ENCODE measurements around the gene RASGRF2. TPM values are rescaled to one million over a fixed set of nuclear protein-coding genes. Genes with fewer than 3 reads are reported as not detected.
A peak's percentile ranks its signal among the peaks of the same experiment; 100 is the strongest.
"Not testable (repeated sequence)": the region's sequence is repeated elsewhere in the genome, so short reads cannot be mapped to it uniquely, and the experiment has no call there.

RASGRF2 gene
- total and polyA plus RNA-seq, 2 donors, result 0.76 to 1.8 TPM

DNA sequence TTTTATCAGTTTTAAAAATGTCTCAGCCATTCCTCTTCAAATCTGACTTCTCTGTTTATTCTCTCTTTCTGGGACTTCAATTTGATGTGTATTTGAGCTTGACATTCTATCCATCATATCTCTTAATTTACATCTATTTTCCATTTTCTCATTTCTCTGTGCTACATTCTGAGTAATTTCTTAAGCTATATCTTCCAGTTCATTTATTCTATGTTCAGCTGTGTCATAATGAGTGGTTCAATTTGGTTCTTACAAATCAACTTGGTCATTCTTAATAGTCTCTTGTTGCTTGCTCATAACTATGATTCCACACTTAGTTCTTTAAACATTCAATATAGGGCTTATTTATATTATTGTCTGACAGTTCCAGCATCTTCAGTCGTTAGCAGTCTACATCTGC is 289.8 kb downstream of the RASGRF2 start:
- no peaks in the 10 kb centered on the region for H3K4me1 ChIP-seq (ENCODE audit: control insufficient read depth in 2 of 2, insufficient read depth in 2 of 2, low read length in 2 of 2)
- no peaks in the 10 kb centered on the region for H3K27me3 ChIP-seq (ENCODE audit: control insufficient read depth in 2 of 2, insufficient read depth in 1 of 2, low read length in 1 of 2)
- no peaks in the 10 kb centered on the region for H3K9me3 ChIP-seq (ENCODE audit: control insufficient read depth in 2 of 2, insufficient read depth in 1 of 2, low read length in 1 of 2)
- 97% methylated on average over 1 of the region's 1 CpG for WGBS
- H3K36me3 ChIP-seq (ENCODE audit: control insufficient read depth in 2 of 2, insufficient read depth in 2 of 2, low read length in 1 of 2), result no peaks in the 10 kb centered on the region
- no peak overlapping the region for H3K4me3 ChIP-seq (ENCODE audit: low read length in 2 of 2)
- no peak overlapping the region for H3K27ac ChIP-seq (ENCODE audit: low read depth in 1 of 2, low read length in 1 of 2)
- DNase-seq (ENCODE audit: low read depth in 6 of 9, low spot score in 9 of 9), result no peak

DNA sequence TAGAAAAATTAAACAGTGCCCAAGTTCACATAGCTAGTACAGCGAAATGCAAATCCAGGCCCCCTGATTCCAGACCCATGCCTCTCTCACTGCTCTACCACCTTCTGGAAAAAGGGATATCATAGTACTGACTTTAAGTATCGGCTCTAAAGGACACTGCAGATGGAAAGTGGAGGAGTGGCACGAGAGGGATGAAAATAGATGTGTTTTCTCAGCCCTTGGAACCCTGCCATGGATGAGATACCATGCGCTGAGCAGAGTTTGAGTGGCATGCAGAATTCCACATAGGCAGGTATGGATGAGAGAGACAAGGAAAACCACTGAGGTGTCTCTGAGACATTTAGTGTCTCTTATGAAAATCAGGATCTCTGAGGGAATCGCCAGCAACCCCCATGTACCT is 291.8 kb downstream of the RASGRF2 start:
- Histone ChIP-seq H3K9me3 (ENCODE audit: control insufficient read depth in 2 of 2, insufficient read depth in 1 of 2, low read length in 1 of 2) (no peaks in the 10 kb centered on the region), H3K36me3 (ENCODE audit: control insufficient read depth in 2 of 2, insufficient read depth in 2 of 2, low read length in 1 of 2) (no peaks in the 10 kb centered on the region), H3K27me3 (ENCODE audit: control insufficient read depth in 2 of 2, insufficient read depth in 1 of 2, low read length in 1 of 2) (no peaks in the 10 kb centered on the region), H3K4me3 (ENCODE audit: low read length in 2 of 2) (no peak overlapping the region), H3K27ac (ENCODE audit: low read depth in 1 of 2, low read length in 1 of 2) (no peak overlapping the region), H3K4me1 (ENCODE audit: control insufficient read depth in 2 of 2, insufficient read depth in 2 of 2, low read length in 2 of 2) (no peaks in the 10 kb centered on the region)
- WGBS, result 78% methylated on average over 5 of the region's 5 CpGs
- DNase-seq (ENCODE audit: low read depth in 6 of 9, low spot score in 9 of 9), result no peak

DNA sequence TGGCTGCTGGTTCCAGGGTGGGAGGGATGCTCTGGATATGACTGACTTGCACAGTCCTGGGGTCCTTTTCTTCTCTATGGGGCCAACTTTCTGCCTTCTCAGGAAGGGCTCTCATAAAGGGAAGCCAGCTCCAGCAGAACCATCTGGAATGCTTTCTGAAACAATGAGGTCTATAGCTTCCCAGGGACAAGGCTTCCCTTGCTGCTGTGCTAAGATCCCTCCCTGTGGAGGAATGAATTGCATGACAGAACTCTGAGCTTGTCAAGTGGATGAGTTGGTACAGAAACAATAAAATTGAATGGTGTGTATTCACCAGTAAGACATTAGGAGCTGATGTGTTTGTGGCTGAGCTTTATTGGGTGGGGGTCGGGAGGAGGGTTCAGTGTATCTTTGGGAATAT is 292.7 kb downstream of the RASGRF2 start:
- H3K27me3 ChIP-seq (ENCODE audit: control insufficient read depth in 2 of 2, insufficient read depth in 1 of 2, low read length in 1 of 2), result no peaks in the 10 kb centered on the region
- H3K36me3 ChIP-seq (ENCODE audit: control insufficient read depth in 2 of 2, insufficient read depth in 2 of 2, low read length in 1 of 2), result no peaks in the 10 kb centered on the region
- H3K4me1 ChIP-seq (ENCODE audit: control insufficient read depth in 2 of 2, insufficient read depth in 2 of 2, low read length in 2 of 2), result no peaks in the 10 kb centered on the region
- no peaks in the 10 kb centered on the region for H3K9me3 ChIP-seq (ENCODE audit: control insufficient read depth in 2 of 2, insufficient read depth in 1 of 2, low read length in 1 of 2)
- DNase-seq (ENCODE audit: low read depth in 6 of 9, low spot score in 9 of 9), result no peak
- no peak overlapping the region for H3K4me3 ChIP-seq (ENCODE audit: low read length in 2 of 2)
- no peak overlapping the region for H3K27ac ChIP-seq (ENCODE audit: low read depth in 1 of 2, low read length in 1 of 2)
- 97% methylated on average over 1 of the region's 1 CpG for WGBS

GRCh38 chr5:81253875-81254274 is 293.7 kb downstream of the RASGRF2 start:
- WGBS, result 93% methylated on average over 4 of the region's 4 CpGs
- no peak for DNase-seq (ENCODE audit: low read depth in 6 of 9, low spot score in 9 of 9)
- H3K27ac ChIP-seq (ENCODE audit: low read depth in 1 of 2, low read length in 1 of 2), result no peak overlapping the region
- no peak overlapping the region for H3K4me3 ChIP-seq (ENCODE audit: low read length in 2 of 2)
- no peaks in the 10 kb centered on the region for H3K36me3 ChIP-seq (ENCODE audit: control insufficient read depth in 2 of 2, insufficient read depth in 2 of 2, low read length in 1 of 2)
- no peaks in the 10 kb centered on the region for H3K4me1 ChIP-seq (ENCODE audit: control insufficient read depth in 2 of 2, insufficient read depth in 2 of 2, low read length in 2 of 2)
- H3K9me3 ChIP-seq (ENCODE audit: control insufficient read depth in 2 of 2, insufficient read depth in 1 of 2, low read length in 1 of 2), result no peaks in the 10 kb centered on the region
- no peaks in the 10 kb centered on the region for H3K27me3 ChIP-seq (ENCODE audit: control insufficient read depth in 2 of 2, insufficient read depth in 1 of 2, low read length in 1 of 2)

- Histone ChIP-seq H3K27me3 (ENCODE audit: control insufficient read depth in 2 of 2, insufficient read depth in 1 of 2, low read length in 1 of 2) (no peaks in the 10 kb centered on the region), H3K4me1 (ENCODE audit: control insufficient read depth in 2 of 2, insufficient read depth in 2 of 2, low read length in 2 of 2) (no peaks in the 10 kb centered on the region), H3K27ac (ENCODE audit: low read depth in 1 of 2, low read length in 1 of 2) (no peak overlapping the region), H3K4me3 (ENCODE audit: low read length in 2 of 2) (no peak overlapping the region), H3K36me3 (ENCODE audit: control insufficient read depth in 2 of 2, insufficient read depth in 2 of 2, low read length in 1 of 2) (no peaks in the 10 kb centered on the region), H3K9me3 (ENCODE audit: control insufficient read depth in 2 of 2, insufficient read depth in 1 of 2, low read length in 1 of 2) (no peaks in the 10 kb centered on the region)
- DNase-seq (ENCODE audit: low read depth in 6 of 9, low spot score in 9 of 9), result no peak
- 98% methylated on average over 21 of the region's 21 CpGs for WGBS
Observed at GRCh38 chr5:81254886-81255559, 294.9 kb downstream of the RASGRF2 start.

- H3K4me3 ChIP-seq (ENCODE audit: low read length in 2 of 2), result no peak overlapping the region
- no peaks in the 10 kb centered on the region for H3K9me3 ChIP-seq (ENCODE audit: control insufficient read depth in 2 of 2, insufficient read depth in 1 of 2, low read length in 1 of 2)
- no peaks in the 10 kb centered on the region for H3K4me1 ChIP-seq (ENCODE audit: control insufficient read depth in 2 of 2, insufficient read depth in 2 of 2, low read length in 2 of 2)
- H3K27me3 ChIP-seq (ENCODE audit: control insufficient read depth in 2 of 2, insufficient read depth in 1 of 2, low read length in 1 of 2), result no peaks in the 10 kb centered on the region
- no peaks in the 10 kb centered on the region for H3K36me3 ChIP-seq (ENCODE audit: control insufficient read depth in 2 of 2, insufficient read depth in 2 of 2, low read length in 1 of 2)
- H3K27ac ChIP-seq (ENCODE audit: low read depth in 1 of 2, low read length in 1 of 2), result no peak overlapping the region
- no peak for DNase-seq (ENCODE audit: low read depth in 6 of 9, low spot score in 9 of 9)
- 97% methylated on average over 1 of the region's 1 CpG for WGBS
Observed at GRCh38 chr5:81256766-81257165, 296.6 kb downstream of the RASGRF2 start.

DNA sequence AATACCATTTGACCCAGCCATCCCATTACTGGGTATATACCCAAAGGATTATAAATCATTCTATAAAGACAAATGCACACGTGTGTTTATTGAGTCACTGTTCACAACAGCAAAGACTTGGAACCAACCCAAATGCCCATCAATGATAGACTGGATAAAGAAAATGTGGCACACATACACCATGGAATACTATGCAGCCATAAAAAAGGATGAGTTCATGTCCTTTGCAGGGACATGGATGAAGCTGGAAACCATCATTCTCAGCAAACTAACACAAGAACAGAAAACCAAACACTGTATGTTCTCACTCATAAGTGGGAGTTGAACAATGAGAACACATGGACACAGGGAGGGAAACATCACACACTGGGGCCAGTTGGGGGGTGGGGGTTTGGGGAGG is 302.6 kb downstream of the RASGRF2 start:
- not testable (repeated sequence) for H3K9me3 ChIP-seq (ENCODE audit: control insufficient read depth in 2 of 2, insufficient read depth in 1 of 2, low read length in 1 of 2); H3K4me3 ChIP-seq (ENCODE audit: low read length in 2 of 2); H3K36me3 ChIP-seq (ENCODE audit: control insufficient read depth in 2 of 2, insufficient read depth in 2 of 2, low read length in 1 of 2); H3K27ac ChIP-seq (ENCODE audit: low read depth in 1 of 2, low read length in 1 of 2); H3K4me1 ChIP-seq (ENCODE audit: control insufficient read depth in 2 of 2, insufficient read depth in 2 of 2, low read length in 2 of 2); H3K27me3 ChIP-seq (ENCODE audit: control insufficient read depth in 2 of 2, insufficient read depth in 1 of 2, low read length in 1 of 2); DNase-seq (ENCODE audit: low read depth in 6 of 9, low spot score in 9 of 9)
- 98% methylated on average over 1 of the region's 1 CpG for WGBS

DNA sequence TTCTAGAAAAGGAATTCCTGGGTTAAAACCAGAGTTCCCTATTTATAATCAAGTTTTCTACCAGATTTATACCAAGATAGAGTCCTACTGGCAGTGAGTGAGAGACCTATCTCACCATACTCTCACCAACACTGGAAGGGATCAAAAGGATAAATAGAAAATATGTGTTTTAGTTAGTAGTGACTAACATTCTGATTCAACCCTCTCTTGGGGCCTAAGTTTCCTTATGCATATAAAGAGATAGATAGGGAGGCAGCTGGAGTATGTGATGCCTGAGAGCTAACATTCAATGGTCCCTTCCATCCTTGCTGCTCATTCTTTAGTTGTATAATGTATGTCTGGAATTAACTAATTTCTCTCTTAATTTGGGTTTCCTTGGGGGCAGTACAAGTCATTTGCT is 304.9 kb downstream of the RASGRF2 start:
- Histone ChIP-seq H3K27me3 (ENCODE audit: control insufficient read depth in 2 of 2, insufficient read depth in 1 of 2, low read length in 1 of 2) (no peaks in the 10 kb centered on the region), H3K36me3 (ENCODE audit: control insufficient read depth in 2 of 2, insufficient read depth in 2 of 2, low read length in 1 of 2) (no peaks in the 10 kb centered on the region), H3K9me3 (ENCODE audit: control insufficient read depth in 2 of 2, insufficient read depth in 1 of 2, low read length in 1 of 2) (no peaks in the 10 kb centered on the region), H3K4me3 (ENCODE audit: low read length in 2 of 2) (no peak overlapping the region), H3K4me1 (ENCODE audit: control insufficient read depth in 2 of 2, insufficient read depth in 2 of 2, low read length in 2 of 2) (peaks cover 0 to 2% of the 10 kb centered on the region in 2 donors), H3K27ac (ENCODE audit: low read depth in 1 of 2, low read length in 1 of 2) (no peak overlapping the region)
- no peak for DNase-seq (ENCODE audit: low read depth in 6 of 9, low spot score in 9 of 9)

DNA sequence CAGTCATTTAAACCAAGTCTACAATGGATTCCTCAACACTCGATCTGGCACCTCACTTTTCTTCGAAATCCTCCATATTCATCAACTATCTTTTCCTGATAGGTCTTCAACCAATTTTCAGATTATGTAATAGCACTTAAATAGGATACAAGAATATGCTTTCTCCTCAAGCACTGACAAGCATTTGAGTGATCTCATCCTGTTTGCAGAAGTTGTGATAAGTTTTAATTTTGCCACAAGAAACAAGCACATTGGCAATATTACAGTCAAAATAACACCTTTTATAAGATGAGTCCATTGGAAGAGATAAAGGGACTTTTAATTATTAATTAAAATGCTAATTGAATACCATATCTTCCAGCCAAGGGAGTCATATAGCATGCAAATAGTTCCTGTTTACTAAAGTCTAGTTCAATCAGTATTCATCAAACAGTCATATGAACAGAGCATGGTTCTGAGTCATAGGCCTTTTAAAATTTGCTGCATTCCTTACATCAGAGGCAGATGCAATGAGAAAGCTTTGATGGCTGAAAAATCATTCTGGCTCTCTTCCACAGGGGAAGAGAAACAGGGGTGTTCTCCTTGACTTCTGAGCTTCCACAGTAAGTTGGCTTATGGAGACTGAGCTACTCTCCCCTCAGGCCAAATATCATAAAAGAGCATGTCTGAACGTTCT is 308.5 kb downstream of the RASGRF2 start:
- peaks cover 0 to 8% of the 10 kb centered on the region in 2 donors for H3K4me1 ChIP-seq (ENCODE audit: control insufficient read depth in 2 of 2, insufficient read depth in 2 of 2, low read length in 2 of 2)
- DNase-seq (ENCODE audit: low read depth in 6 of 9, low spot score in 9 of 9), result peak in 1 of 9 donors; percentile 2
- H3K4me3 ChIP-seq (ENCODE audit: low read length in 2 of 2), result no peak overlapping the region
- H3K27me3 ChIP-seq (ENCODE audit: control insufficient read depth in 2 of 2, insufficient read depth in 1 of 2, low read length in 1 of 2), result no peaks in the 10 kb centered on the region
- H3K9me3 ChIP-seq (ENCODE audit: control insufficient read depth in 2 of 2, insufficient read depth in 1 of 2, low read length in 1 of 2), result peaks cover 0 to 4% of the 10 kb centered on the region in 2 donors
- H3K36me3 ChIP-seq (ENCODE audit: control insufficient read depth in 2 of 2, insufficient read depth in 2 of 2, low read length in 1 of 2), result no peaks in the 10 kb centered on the region
- no peak overlapping the region for H3K27ac ChIP-seq (ENCODE audit: low read depth in 1 of 2, low read length in 1 of 2)
- WGBS, result 91% methylated on average over 3 of the region's 3 CpGs
